ENCODE results near the gene CD68. TPM values are rescaled to one million over a fixed set of nuclear protein-coding genes. Genes with fewer than 3 reads are reported as not detected.

Gene CD68
- total RNA-seq, 1 experiment from 2014 or later, result 1.6 TPM

DNA sequence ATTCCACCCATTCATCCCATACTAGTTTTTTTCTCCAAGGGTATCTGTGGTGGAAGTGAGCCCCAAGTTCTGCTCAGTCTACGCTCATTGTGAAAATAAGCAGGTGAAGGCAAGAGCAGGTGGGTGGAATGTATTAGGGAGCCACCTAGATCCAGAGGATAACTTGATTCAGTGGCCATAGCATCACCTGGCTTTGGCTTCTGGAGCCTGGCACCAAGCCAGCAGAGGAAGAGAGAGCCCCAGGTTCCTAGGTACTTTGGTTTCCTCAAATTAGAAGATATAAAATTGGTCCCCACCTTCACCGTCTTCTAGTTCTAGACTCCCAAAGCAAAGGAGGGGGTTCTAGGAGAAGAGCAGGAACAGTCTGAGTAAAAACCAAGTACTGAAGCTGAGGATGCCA lies 31.2 kb downstream of the CD68 start:
- Histone ChIP-seq H3K27me3 (replicated peaks; ENCODE audit: control insufficient read depth, insufficient read depth, low read length) (no peaks in the 10 kb centered on the region), H3K9me3 (no peaks in the 10 kb centered on the region), H3K36me3 (ENCODE audit: control insufficient read depth, insufficient read depth, low read length) (no peaks in the 10 kb centered on the region), H3K4me1 (no peaks in the 10 kb centered on the region), H3K4me3 (ENCODE audit: low read depth, low read length) (no peak overlapping the region)
- ChIA-PET POLR2A (no interaction called here), CTCF (no interaction called here)
- DNase-seq, result no peak
- no peak overlapping the region for H3K4me3 Mint-ChIP-seq (ENCODE audit: unreplicated experiment)
- BruUV-seq (replicated peaks), result no TSS peak
- H3K9me3 Mint-ChIP-seq (ENCODE audit: unreplicated experiment), result no peaks in the 10 kb centered on the region
- TF ChIP-seq, protein P1, sequence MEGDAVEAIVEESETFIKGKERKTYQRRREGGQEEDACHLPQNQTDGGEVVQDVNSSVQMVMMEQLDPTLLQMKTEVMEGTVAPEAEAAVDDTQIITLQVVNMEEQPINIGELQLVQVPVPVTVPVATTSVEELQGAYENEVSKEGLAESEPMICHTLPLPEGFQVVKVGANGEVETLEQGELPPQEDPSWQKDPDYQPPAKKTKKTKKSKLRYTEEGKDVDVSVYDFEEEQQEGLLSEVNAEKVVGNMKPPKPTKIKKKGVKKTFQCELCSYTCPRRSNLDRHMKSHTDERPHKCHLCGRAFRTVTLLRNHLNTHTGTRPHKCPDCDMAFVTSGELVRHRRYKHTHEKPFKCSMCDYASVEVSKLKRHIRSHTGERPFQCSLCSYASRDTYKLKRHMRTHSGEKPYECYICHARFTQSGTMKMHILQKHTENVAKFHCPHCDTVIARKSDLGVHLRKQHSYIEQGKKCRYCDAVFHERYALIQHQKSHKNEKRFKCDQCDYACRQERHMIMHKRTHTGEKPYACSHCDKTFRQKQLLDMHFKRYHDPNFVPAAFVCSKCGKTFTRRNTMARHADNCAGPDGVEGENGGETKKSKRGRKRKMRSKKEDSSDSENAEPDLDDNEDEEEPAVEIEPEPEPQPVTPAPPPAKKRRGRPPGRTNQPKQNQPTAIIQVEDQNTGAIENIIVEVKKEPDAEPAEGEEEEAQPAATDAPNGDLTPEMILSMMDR (IDR thresholded peaks at IDR 0.05; ENCODE audit: insufficient read depth in 1 of 2, low read depth in 1 of 2, low read length in 1 of 2, severe bottlenecking in 1 of 2, unreplicated experiment in 1 of 2), result no peak
- intact Hi-C loops (cut with micrococcal nuclease; ENCODE audit: unreplicated experiment), result no loop called here
- no peaks in the 10 kb centered on the region for H3K27me3 Mint-ChIP-seq (ENCODE audit: insufficient read depth, unreplicated experiment)
- peaks cover 20% of the 10 kb centered on the region for H3K4me1 Mint-ChIP-seq (ENCODE audit: low read depth, unreplicated experiment)
- H3K27ac Mint-ChIP-seq (ENCODE audit: unreplicated experiment), result no peak overlapping the region
- peaks cover 39% of the 10 kb centered on the region for H3K36me3 Mint-ChIP-seq (ENCODE audit: insufficient read depth, unreplicated experiment)

DNA sequence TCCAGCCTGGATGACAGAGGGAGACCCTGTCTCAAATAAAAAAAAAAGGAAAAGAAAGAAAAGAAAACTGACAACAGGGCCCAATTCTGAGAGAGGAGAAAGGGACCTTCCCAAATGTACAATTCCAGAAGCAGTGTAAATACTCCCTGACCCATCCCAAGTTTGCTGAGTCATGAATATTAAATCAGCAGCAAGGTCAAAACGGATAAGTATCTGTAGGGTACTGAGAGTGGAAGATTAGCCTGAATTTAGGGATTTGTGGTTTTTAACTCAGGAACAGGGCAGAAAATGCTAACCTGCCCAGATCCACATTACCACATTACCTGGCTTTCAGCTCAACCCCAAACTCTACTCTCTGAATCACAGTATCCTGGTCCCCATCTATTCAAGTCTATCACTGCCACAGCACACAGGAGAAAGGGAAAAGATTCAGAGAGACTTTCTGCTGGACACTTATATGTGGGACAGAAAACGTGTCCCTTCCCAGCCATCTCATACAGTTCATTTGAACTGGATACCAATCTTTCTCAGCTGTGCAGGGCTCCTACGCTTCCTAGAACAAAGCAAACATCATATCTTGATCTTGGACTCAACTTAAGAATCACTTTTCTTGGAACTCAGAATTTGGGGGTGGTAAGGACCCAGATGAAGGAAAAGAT lies 32.3 kb downstream of the CD68 start:
- no peaks in the 10 kb centered on the region for H3K9me3 ChIP-seq
- Mint-ChIP-seq H3K36me3 (ENCODE audit: insufficient read depth, unreplicated experiment) (peaks cover 31% of the 10 kb centered on the region), H3K9me3 (ENCODE audit: unreplicated experiment) (no peaks in the 10 kb centered on the region), H3K27ac (ENCODE audit: unreplicated experiment) (peak overlapping the region; percentile 30), H3K4me1 (ENCODE audit: low read depth, unreplicated experiment) (peaks cover 20% of the 10 kb centered on the region), H3K27me3 (ENCODE audit: insufficient read depth, unreplicated experiment) (no peaks in the 10 kb centered on the region), H3K4me3 (ENCODE audit: unreplicated experiment) (peak overlapping the region; percentile 98)
- no TSS peak for BruUV-seq (replicated peaks)
- no peaks in the 10 kb centered on the region for H3K36me3 ChIP-seq (ENCODE audit: control insufficient read depth, insufficient read depth, low read length)
- H3K27me3 ChIP-seq (replicated peaks; ENCODE audit: control insufficient read depth, insufficient read depth, low read length), result no peaks in the 10 kb centered on the region
- intact Hi-C loops (cut with micrococcal nuclease; ENCODE audit: unreplicated experiment), result no loop called here
- no peak for DNase-seq
- no peaks in the 10 kb centered on the region for H3K4me1 ChIP-seq
- no peak overlapping the region for H3K4me3 ChIP-seq (ENCODE audit: low read depth, low read length)
- ChIA-PET POLR2A (no interaction called here), CTCF (no interaction called here)
- TF ChIP-seq, protein P1 (IDR thresholded peaks at IDR 0.05; ENCODE audit: insufficient read depth in 1 of 2, low read depth in 1 of 2, low read length in 1 of 2, severe bottlenecking in 1 of 2, unreplicated experiment in 1 of 2), result no peak

DNA sequence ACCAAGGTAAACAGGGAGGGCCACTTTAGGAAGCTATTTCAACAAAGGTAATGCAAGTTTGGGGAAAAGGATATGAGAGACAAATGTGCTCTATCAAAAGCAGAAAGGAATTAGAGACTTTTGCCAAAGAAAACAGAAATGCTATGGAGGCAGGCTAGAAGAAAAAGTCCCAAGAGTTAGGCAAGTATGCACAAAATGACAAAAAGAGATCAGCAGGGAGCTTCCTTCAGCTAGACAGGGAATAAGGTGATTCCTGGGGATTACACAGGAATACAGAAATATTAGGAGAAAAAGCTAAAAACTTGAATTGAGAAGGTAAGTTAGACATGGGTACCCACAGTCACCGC lies 32.8 kb downstream of the CD68 start:
- TF ChIP-seq, protein P1 (IDR thresholded peaks at IDR 0.05; ENCODE audit: insufficient read depth in 1 of 2, low read depth in 1 of 2, low read length in 1 of 2, severe bottlenecking in 1 of 2, unreplicated experiment in 1 of 2), result no peak
- ChIA-PET CTCF (no interaction called here), POLR2A (interaction anchor here (0.5 kb wide), 1 partner anchor 74 kb away, joined by 3 read pairs; no protein-coding TSS in a partner anchor)
- Histone ChIP-seq H3K4me3 (ENCODE audit: low read depth, low read length) (no peak overlapping the region), H3K36me3 (ENCODE audit: control insufficient read depth, insufficient read depth, low read length) (no peaks in the 10 kb centered on the region), H3K27me3 (replicated peaks; ENCODE audit: control insufficient read depth, insufficient read depth, low read length) (no peaks in the 10 kb centered on the region), H3K9me3 (no peaks in the 10 kb centered on the region), H3K4me1 (no peaks in the 10 kb centered on the region)
- Mint-ChIP-seq H3K4me3 (ENCODE audit: unreplicated experiment) (peak overlapping the region; percentile 98), H3K4me1 (ENCODE audit: low read depth, unreplicated experiment) (peaks cover 20% of the 10 kb centered on the region), H3K27me3 (ENCODE audit: insufficient read depth, unreplicated experiment) (no peaks in the 10 kb centered on the region), H3K9me3 (ENCODE audit: unreplicated experiment) (no peaks in the 10 kb centered on the region), H3K27ac (ENCODE audit: unreplicated experiment) (peak overlapping the region; percentile 30), H3K36me3 (ENCODE audit: insufficient read depth, unreplicated experiment) (peaks cover 31% of the 10 kb centered on the region)
- DNase-seq, result no peak
- BruUV-seq (replicated peaks), result no TSS peak
- intact Hi-C loops (cut with micrococcal nuclease; ENCODE audit: unreplicated experiment), result no loop called here
